IPS-11a (cell line): ENCODE results near the gene NBPF3.
"Not testable (repeated sequence)": the region's sequence is repeated elsewhere in the genome, so short reads cannot be mapped to it uniquely, and the experiment has no call there.

Experiments used
- H3K4me3 ChIP-seq: one replicate; pipeline ENCODE4 v1.5.1; 2013; ENCODE audit warnings: low read depth, low read length, control low read depth

NBPF3 gene

DNA sequence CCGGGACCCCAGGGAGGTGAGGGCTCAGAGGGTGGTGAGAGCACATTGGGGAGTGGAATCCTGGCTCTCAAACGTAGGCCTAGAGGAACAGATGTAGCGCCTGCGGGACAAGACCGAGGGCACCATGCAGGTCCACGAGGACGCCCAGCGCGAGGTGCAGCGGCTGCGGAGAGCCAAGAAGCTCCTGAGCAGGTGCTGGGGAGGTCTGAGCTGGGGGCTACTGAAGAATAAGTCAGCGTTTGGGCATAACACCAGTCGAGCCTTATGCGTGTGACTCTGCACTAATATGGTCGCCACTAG lies 2.6 kb upstream of the NBPF3 start:
- H3K4me3 ChIP-seq: no peak overlapping the region

DNA sequence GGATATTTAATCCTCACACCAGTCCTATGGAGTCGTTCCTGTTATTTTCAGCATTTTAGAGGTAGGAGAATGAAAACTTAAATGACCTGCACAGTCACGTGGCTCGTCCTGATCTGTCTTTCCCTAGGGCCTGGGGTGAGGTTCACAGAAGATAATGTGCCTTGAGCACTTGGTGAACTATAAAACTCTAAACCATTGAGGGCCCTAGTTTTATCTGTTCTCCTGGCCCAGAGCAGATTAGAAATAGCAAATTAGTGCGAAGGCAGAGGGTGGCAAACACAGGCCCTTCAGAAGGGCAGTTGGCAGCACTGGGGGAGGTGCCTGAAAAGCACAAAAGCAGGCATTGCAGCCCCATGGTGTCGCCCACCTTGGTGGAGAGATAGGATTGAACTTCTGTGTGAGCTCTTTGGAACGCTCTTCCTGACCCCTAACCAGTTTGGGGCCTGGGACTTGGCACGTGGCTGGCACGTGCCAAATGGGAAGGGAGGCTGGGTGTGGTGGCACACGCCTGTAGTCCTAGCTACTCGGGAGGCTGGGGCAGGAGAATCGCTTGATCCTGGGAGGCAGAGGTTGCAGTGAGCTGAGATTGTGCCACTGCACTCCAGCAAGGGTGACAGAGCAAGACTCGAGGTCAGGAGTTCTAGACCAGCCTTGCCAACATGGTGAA lies 1.2 kb upstream of the NBPF3 start:
- H3K4me3 ChIP-seq: not testable (repeated sequence)

DNA sequence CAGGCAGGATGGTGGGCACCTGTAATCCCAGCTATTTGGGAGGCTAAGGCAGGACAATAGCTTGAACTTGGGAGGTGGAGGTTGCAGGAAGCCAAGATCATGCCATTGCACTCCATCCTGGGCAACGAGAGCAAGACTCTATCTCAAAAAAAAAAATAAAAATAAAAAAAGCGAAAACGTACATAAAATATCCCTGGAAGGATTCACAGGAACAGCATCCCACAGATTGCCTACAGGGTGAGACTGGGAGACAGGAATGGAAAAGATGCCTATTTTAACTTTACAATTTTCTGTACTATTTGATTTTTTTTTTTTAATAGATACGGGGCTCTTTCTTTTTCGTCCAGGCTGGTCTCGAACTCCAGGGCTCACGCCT lies 604 bp upstream of the NBPF3 start:
- no peak overlapping the region for H3K4me3 ChIP-seq

DNA sequence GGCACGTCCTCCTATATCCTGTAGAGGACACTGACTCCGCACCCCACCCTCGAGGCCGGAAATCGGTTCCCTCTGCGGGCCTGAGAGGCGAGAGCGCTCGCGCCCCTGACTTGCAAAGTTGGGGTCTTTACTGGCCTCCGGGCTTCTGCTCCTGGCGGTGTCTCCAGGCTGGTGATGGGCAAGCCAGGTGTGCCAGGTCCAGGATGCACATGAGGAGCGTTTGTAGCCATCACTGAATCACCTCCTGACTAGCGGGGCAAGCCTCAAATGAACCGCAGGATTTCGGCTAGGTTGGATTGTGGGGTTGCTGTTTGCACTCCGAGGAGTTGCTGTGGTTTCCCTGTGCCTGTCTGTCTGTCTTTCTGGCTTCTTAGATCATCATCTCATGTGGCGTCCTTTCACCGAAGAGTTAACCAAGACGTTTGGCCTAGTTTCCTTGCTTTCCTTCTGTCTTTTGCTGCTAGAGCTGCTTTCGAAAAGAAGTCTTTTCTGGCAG lies 741 bp downstream of the NBPF3 start:
- H3K4me3 ChIP-seq: peak overlapping the region; percentile 51

DNA sequence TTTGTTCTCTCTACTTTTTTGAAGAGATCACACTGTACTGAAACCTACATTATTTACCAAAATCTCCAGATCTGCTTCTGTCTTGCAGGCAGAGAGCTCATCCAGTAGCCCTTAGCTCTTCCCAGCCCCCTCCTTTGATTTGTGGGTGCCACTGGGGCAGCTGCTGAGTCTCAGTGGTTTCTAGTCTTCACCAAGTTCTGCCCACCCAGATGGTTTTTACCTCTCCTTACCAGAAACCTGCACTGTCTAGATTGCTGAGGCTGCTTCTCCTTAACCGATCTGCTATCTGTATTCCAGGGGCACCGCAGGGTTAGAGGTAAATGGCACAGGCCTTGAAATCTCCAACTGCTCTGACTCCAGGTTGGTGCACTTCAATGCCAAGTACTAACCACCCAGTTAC lies 6.7 kb downstream of the NBPF3 start:
- H3K4me3 ChIP-seq: not testable (repeated sequence)

DNA sequence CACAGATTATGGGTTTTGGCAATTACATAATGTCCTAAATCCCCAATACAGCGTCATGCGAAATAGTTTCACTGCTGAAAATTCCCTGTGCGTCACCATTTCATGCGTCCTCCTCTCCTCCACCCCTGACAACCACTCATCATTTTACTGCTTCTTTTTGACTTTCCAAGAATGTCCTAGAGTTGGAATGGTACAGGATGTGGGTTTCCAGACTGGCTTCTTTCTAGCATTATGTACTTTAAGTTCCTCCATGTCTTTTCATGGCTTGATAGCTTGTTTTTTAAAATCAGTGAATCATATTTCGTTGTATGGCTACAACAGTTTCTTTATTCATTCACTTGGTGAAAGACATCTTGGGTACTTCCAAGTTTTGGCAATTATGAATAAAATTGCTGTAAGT lies 7.4 kb downstream of the NBPF3 start:
- H3K4me3 ChIP-seq: no peak overlapping the region

GRCh38 chr1:21449906-21450305 lies 10.0 kb downstream of the NBPF3 start:
- H3K4me3 ChIP-seq: no peak overlapping the region

DNA sequence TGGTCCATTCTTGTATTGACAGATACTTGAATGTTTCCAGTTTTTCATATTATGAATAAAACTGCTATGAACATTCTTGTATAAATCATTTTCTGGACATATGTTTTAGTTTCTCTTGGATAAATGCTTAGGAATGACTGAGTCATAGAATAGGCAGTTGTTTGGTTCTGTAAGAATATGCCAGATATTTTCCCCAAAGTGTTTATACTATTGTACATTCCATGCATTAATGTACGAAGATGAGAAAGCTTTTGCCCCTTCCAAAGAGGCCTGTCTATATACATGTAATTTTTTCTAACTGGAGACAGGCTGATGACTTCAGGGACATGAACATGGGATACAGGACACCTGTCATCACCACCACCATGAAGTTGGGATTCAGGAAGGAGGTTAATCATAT lies 11.3 kb downstream of the NBPF3 start:
- no peak overlapping the region for H3K4me3 ChIP-seq

- no peak overlapping the region for H3K4me3 ChIP-seq
Measured at GRCh38 chr1:21451981-21452411, 12.1 kb downstream of the NBPF3 start.

DNA sequence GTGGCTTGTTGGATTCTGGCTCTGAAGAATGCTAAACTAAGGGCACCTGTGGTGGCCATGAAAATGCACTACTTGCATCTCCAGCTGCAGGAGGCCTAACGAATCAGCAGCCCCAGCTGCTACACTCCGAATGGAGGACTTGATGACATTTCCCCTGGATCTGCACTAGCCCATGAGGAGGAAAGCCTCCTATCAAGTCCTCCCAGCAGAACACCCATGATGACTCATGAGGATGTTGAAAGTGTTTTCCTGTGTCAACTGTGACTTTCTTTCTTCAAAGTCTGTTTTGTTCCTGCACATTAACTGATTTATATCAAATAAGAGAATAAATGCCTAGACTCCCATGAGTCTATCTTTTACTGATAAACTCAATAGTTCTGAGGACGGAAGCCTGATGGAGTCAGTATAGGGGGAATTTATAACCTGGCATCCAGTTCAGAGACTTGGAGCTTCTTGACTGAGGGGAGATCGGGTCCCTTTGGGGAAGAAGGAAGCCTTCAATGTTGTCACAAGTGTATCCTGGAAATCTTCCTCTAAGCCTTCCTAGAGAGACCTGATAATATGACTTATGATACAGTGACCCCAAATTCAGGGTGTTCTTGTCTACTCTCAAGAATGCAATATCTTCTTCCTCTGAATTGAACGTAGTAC lies 14.2 kb downstream of the NBPF3 start:
- H3K4me3 ChIP-seq: not testable (repeated sequence)

DNA sequence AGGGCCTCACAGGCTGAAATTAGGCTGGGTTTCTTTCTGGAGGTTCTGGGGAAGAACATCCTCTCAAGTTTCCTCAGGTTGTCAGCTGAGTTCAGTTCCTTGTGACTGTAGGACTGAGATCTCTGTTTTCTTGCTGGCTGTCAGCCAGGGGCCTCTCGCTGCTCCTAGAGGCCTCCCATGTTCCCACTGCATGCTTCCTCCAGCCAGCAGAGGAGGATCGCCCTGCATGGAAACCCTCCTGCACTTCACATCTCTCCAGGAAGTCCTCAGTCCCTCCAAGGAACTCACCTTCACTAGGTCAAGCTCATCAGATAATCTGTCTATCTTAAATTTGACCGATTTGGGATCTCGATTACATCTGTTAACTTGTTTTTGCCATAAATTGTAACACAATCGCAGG lies 15.0 kb downstream of the NBPF3 start:
- H3K4me3 ChIP-seq: not testable (repeated sequence)

DNA sequence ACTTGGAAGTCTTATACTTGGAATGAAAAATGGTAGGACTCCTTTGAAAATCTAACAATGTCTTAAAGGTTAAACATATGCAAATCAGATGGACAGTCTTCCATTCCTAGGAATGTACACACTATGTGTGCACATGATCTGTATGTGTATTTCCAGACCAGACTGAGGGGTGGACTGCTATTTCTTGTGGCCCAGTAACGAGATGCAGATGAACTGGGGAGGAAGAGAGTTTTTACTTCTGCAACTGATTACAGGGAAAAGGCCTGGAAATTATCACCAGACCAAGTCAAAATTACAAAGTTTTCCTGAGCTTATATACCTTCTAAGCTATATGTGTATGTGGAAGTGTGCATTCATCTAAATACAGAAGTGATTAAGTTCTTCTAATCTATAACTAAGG lies 17.7 kb downstream of the NBPF3 start:
- H3K4me3 ChIP-seq: no peak overlapping the region

GRCh38 chr1:21465127-21465526 lies 25.2 kb downstream of the NBPF3 start:
- not testable (repeated sequence) for H3K4me3 ChIP-seq

- H3K4me3 ChIP-seq: not testable (repeated sequence)
Measured at GRCh38 chr1:21467946-21468345, 28.0 kb downstream of the NBPF3 start.

GRCh38 chr1:21468599-21468998 lies 28.7 kb downstream of the NBPF3 start:
- H3K4me3 ChIP-seq: no peak overlapping the region

DNA sequence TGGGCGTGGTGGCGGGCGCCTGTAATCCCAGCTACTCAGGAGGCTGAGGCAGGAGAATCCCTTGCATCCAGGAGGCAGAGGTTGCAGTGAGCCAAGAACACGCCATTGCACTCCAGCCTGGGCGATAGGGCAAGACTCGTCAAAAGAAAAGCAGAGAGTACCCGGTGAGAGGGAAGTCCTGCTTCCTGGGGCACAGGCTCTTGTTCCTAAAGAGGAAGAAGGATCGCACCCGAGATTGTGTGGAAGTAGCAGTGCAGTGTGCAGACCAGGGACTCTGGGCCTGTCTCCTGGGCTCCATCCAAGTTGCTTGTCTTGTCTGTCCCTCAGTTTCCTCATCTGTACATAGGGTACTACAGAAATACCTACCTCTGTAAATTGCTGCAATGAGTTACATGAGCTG lies 29.6 kb downstream of the NBPF3 start:
- H3K4me3 ChIP-seq: no peak overlapping the region

- no peak overlapping the region for H3K4me3 ChIP-seq
Measured at GRCh38 chr1:21472861-21473260, 32.9 kb downstream of the NBPF3 start.

DNA sequence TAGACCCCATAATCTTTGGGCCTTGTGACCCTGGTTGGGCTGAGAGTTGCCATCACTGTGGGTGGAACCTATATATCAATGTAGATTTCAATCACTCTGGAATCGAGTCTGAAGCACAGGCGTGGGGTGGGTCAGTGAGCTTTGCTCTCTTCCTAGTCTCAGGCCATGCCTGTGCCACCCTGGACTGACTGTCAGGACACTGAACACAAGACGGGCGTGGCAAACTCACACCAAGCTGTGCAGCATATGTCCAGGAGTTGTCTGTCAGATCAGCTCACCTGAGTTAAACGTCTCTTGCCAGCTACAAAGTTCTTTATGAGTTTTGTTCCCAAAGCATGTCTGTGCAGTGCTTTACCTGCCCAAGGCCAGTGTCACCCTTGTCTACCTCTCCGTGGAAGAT lies 38.4 kb downstream of the NBPF3 start:
- no peak overlapping the region for H3K4me3 ChIP-seq

DNA sequence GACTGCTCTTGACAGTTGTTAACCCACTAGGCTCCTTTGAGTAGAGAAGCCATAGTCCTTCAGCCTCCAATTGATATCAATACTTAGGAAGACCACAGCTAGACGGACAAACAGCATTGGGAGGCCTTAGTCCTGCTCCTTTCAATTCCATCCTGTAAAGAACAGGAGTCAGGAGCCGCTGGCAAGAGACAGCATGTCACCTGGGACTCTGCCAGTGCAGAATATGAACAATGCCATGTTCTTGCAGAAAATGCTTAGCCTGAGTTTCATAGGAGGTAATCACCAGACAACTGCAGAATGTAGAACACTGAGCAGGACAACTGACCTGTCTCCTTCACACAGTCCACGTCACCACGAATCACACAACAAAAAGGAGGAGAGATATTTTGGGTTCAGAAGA lies 43.9 kb downstream of the NBPF3 start:
- H3K4me3 ChIP-seq: not testable (repeated sequence)

GRCh38 chr1:21489146-21489545 lies 49.2 kb downstream of the NBPF3 start:
- H3K4me3 ChIP-seq: no peak overlapping the region

DNA sequence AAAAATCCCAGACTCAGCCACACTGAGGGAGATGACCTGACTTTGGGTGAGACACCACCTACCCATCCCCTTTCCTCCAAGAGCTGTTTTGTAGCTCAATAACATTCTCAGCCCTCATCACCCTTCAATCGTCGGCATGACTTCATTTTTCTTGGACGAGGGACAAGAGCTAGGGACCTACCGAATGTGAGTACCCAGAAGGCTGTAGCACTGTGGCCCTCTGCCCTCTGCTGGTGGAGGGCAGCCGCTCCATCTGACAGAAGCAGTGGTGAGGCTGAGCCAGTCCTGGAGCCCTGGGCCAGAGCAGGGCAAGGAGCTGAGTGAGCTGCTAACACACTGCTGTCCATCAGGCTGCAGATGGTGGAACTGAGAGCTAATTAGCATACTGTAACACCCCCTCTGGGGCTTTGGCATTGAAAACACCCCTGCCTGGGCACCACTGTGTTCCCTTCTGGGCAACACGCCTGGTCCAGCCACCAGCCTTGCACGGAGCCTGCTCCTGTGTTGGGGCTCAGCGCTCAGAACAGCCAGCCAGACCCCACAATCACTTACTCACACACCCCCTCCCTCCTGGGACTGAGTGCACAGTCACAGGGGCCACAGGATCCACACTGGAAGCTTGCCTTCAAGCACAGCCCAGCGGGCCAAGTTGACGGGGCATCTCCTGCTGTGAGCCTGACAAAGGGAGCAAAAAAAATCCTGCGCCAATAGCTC lies 51.0 kb downstream of the NBPF3 start:
- no peak overlapping the region for H3K4me3 ChIP-seq
